Fibroblast of lung (primary cell): ENCODE measurements around the gene SERPINH1. TPM values are rescaled to one million over a fixed set of nuclear protein-coding genes. Genes with fewer than 3 reads are reported as not detected.

ENCODE experiments used
- DNase-seq, 2 donors: peaks; one replicate each; pipeline versions ENCODE4 v3.0.0 to v3.0.0-alpha.2; 2010; ENCODE audit warnings: low read depth in 2 of 2
- H2AFZ ChIP-seq: 2 replicates; pipeline ENCODE4 v1.5.1; 2012; ENCODE audit warnings: low read length, control low read depth, inconsistent platforms
- H3K27ac ChIP-seq: 2 replicates; pipeline ENCODE4 v1.5.1; 2011; ENCODE audit warnings: low read length, control low read depth; ENCODE audit not compliant: insufficient read depth
- H3K27me3 ChIP-seq: 2 replicates; pipeline ENCODE4 v1.5.1; 2011; ENCODE audit warnings: mild to moderate bottlenecking, low read length; ENCODE audit not compliant: control insufficient read depth, insufficient read depth
- H3K36me3 ChIP-seq: 2 replicates; pipeline ENCODE4 v1.5.1; 2011; ENCODE audit warnings: low read length; ENCODE audit not compliant: control insufficient read depth, insufficient read depth
- H3K4me1 ChIP-seq: 2 replicates; pipeline ENCODE4 v1.5.1; 2011; ENCODE audit warnings: low read length; ENCODE audit not compliant: control insufficient read depth, insufficient read depth; ENCODE audit errors: extremely low read depth
- H3K4me2 ChIP-seq: 2 replicates; pipeline ENCODE4 v1.5.1; 2011; ENCODE audit warnings: low read length, control low read depth; ENCODE audit not compliant: insufficient read depth; ENCODE audit errors: extremely low read depth
- H3K4me3 ChIP-seq, 4 experiments: fragments of 200-600 bp in 1 of 4; sonication (generic) in 1 of 4; replicated peaks in 1 of 4; 2 replicates each; pipeline ENCODE4 v1.5.1; 2011 to 2016; ENCODE audit warnings: low read length in 4 of 4, low read depth in 3 of 4, mild to moderate bottlenecking in 3 of 4, control low read depth in 2 of 4, inconsistent platforms in 1 of 4, mixed read lengths in 1 of 4; ENCODE audit not compliant: insufficient read depth in 1 of 4; ENCODE audit errors: control extremely low read depth in 1 of 4
- H3K79me2 ChIP-seq: 2 replicates; pipeline ENCODE4 v1.5.1; 2012; ENCODE audit warnings: mild to moderate bottlenecking, low read length, inconsistent platforms; ENCODE audit not compliant: control insufficient read depth, insufficient read depth
- H3K9ac ChIP-seq: 2 replicates; pipeline ENCODE4 v1.5.1; 2011; ENCODE audit warnings: mild to moderate bottlenecking, low read length, control low read depth; ENCODE audit not compliant: insufficient read depth
- H3K9me3 ChIP-seq: 2 replicates; pipeline ENCODE4 v1.5.1; 2012; ENCODE audit warnings: low read depth, low read length; ENCODE audit not compliant: control insufficient read depth, insufficient read depth
- H4K20me1 ChIP-seq: 2 replicates; pipeline ENCODE4 v1.5.1; 2011; ENCODE audit warnings: low read length; ENCODE audit not compliant: control insufficient read depth, insufficient read depth; ENCODE audit errors: extremely low read depth
- EZH2 ChIP-seq: IDR thresholded peaks from 2 replicates; pipeline ENCODE4 v1.5.1; 2012; ENCODE audit warnings: low read length, control low read depth, mild to moderate bottlenecking; ENCODE audit errors: missing control alignments
- polyA plus RNA-seq, 2 donors: library from polyadenylated mRNA; depleted of rRNA in 1 of 2; stranded (reverse) in 1 of 2; unstranded in 1 of 2; fragments of >200 nt; gene quantifications; 2 replicates each; pipeline ENCODE4 v1.2.1, GENCODE V29; 2011 to 2012; ENCODE audit warnings: missing spikeins in 1 of 2
- total RNA-seq: library from RNA; depleted of rRNA; stranded (reverse); fragments of >200 nt; gene quantifications from 2 replicates; pipeline ENCODE4 v1.2.1, GENCODE V29; 2014
- TF ChIP-seq, protein P1 (sequence below), 2 donors: IDR thresholded peaks in 1 of 2; conservative IDR thresholded peaks in 1 of 2; 1 replicate in 1 of 2; 2 replicates in 1 of 2; pipeline ENCODE4 v1.5.1; 2011 to 2012; ENCODE audit warnings: low read length in 2 of 2, control low read depth in 1 of 2, inconsistent platforms in 1 of 2, low read depth in 1 of 2, mild to moderate bottlenecking in 1 of 2

Gene SERPINH1
- total and polyA plus RNA-seq, 2 donors (not counting 1 experiment from before 2014, with no cell fraction given): 491 to 750 TPM

- Histone ChIP-seq H3K79me2 (no peaks in the 10 kb centered on the region), H3K4me1 (no peaks in the 10 kb centered on the region), H2AFZ (no peak overlapping the region), H3K9ac (no peak overlapping the region), H3K27ac (no peak overlapping the region), H3K4me3 (no peak overlapping the region), H3K27me3 (peaks cover 21% of the 10 kb centered on the region), H4K20me1 (no peaks in the 10 kb centered on the region), H3K4me2 (no peak overlapping the region), H3K9me3 (no peaks in the 10 kb centered on the region), H3K36me3 (no peaks in the 10 kb centered on the region)
- TF ChIP-seq, protein P1, sequence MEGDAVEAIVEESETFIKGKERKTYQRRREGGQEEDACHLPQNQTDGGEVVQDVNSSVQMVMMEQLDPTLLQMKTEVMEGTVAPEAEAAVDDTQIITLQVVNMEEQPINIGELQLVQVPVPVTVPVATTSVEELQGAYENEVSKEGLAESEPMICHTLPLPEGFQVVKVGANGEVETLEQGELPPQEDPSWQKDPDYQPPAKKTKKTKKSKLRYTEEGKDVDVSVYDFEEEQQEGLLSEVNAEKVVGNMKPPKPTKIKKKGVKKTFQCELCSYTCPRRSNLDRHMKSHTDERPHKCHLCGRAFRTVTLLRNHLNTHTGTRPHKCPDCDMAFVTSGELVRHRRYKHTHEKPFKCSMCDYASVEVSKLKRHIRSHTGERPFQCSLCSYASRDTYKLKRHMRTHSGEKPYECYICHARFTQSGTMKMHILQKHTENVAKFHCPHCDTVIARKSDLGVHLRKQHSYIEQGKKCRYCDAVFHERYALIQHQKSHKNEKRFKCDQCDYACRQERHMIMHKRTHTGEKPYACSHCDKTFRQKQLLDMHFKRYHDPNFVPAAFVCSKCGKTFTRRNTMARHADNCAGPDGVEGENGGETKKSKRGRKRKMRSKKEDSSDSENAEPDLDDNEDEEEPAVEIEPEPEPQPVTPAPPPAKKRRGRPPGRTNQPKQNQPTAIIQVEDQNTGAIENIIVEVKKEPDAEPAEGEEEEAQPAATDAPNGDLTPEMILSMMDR (conservative IDR thresholded peaks at IDR 0.05 in 1 of 2, IDR thresholded peaks at IDR 0.05 in 1 of 2; ENCODE audit: low read depth in 1 of 2, low read length in 2 of 2): no peak
- no peak for TF ChIP-seq EZH2
- DNase-seq: no peak
Observed at GRCh38 chr11:75527938-75528735, 33.9 kb upstream of the SERPINH1 start.

- Histone ChIP-seq H3K4me3 (no peak overlapping the region), H3K27me3 (peaks cover 8% of the 10 kb centered on the region), H3K9ac (no peak overlapping the region), H2AFZ (no peak overlapping the region), H3K27ac (no peak overlapping the region), H3K4me1 (peaks cover 3% of the 10 kb centered on the region), H3K4me2 (no peak overlapping the region), H3K9me3 (no peaks in the 10 kb centered on the region), H4K20me1 (no peaks in the 10 kb centered on the region), H3K79me2 (no peaks in the 10 kb centered on the region), H3K36me3 (no peaks in the 10 kb centered on the region)
- DNase-seq: no peak
- TF ChIP-seq, protein P1 (conservative IDR thresholded peaks at IDR 0.05 in 1 of 2, IDR thresholded peaks at IDR 0.05 in 1 of 2; ENCODE audit: low read depth in 1 of 2, low read length in 2 of 2): no peak
- no peak for TF ChIP-seq EZH2
Observed at GRCh38 chr11:75530577-75530976, 31.5 kb upstream of the SERPINH1 start.

- no peaks in the 10 kb centered on the region for H3K9me3 ChIP-seq
- H3K27ac ChIP-seq: no peak overlapping the region
- H4K20me1 ChIP-seq: no peaks in the 10 kb centered on the region
- H2AFZ ChIP-seq: no peak overlapping the region
- no peak for DNase-seq
- peaks cover 3% of the 10 kb centered on the region for H3K4me1 ChIP-seq
- H3K4me3 ChIP-seq: no peak overlapping the region
- no peak for TF ChIP-seq EZH2
- TF ChIP-seq, protein P1 (conservative IDR thresholded peaks at IDR 0.05 in 1 of 2, IDR thresholded peaks at IDR 0.05 in 1 of 2; ENCODE audit: low read depth in 1 of 2, low read length in 2 of 2): no peak
- H3K9ac ChIP-seq: no peak overlapping the region
- no peaks in the 10 kb centered on the region for H3K79me2 ChIP-seq
- no peaks in the 10 kb centered on the region for H3K36me3 ChIP-seq
- H3K27me3 ChIP-seq: peaks cover 8% of the 10 kb centered on the region
- no peak overlapping the region for H3K4me2 ChIP-seq
Observed at GRCh38 chr11:75531325-75531724, 30.7 kb upstream of the SERPINH1 start.
